Measurements from ENCODE around the gene BAZ1B.
A peak's percentile ranks its signal among the peaks of the same experiment; 100 is the strongest.
"Not testable (repeated sequence)": the region's sequence is repeated elsewhere in the genome, so short reads cannot be mapped to it uniquely, and the experiment has no call there.

BAZ1B gene

GRCh38 chr7:73504017-73504416, 18.1 kb downstream of the BAZ1B start:
- no peak for DNase-seq

GRCh38 chr7:73503229-73503628, 18.9 kb downstream of the BAZ1B start:
- no peak for DNase-seq

GRCh38 chr7:73496626-73497025, 25.5 kb downstream of the BAZ1B start:
- no peak for DNase-seq

- DNase-seq, result not testable (repeated sequence)
These were observed 26.6 kb downstream of the BAZ1B start for GRCh38 chr7:73495507-73495906.

- DNase-seq, result no peak
These were observed 32.1 kb downstream of the BAZ1B start for GRCh38 chr7:73489976-73490375.

GRCh38 chr7:73487486-73487885, 34.6 kb downstream of the BAZ1B start:
- no peak for DNase-seq

- DNase-seq, result no peak
These were observed 38.9 kb downstream of the BAZ1B start for GRCh38 chr7:73483171-73483570.

- no peak for DNase-seq
These were observed 39.3 kb downstream of the BAZ1B start for GRCh38 chr7:73482746-73483145.

GRCh38 chr7:73481521-73481920, 40.6 kb downstream of the BAZ1B start:
- not testable (repeated sequence) for DNase-seq

- no peak for DNase-seq
These were observed 43.5 kb downstream of the BAZ1B start for GRCh38 chr7:73478549-73478948.

GRCh38 chr7:73477376-73477775, 44.7 kb downstream of the BAZ1B start:
- DNase-seq, result no peak

GRCh38 chr7:73470208-73470607, 51.9 kb downstream of the BAZ1B start:
- DNase-seq, result no peak

- DNase-seq, result not testable (repeated sequence)
These were observed 55.0 kb downstream of the BAZ1B start for GRCh38 chr7:73467046-73467445.

GRCh38 chr7:73466112-73466511, 56.0 kb downstream of the BAZ1B start:
- DNase-seq, result no peak

- no peak for DNase-seq
These were observed 58.1 kb downstream of the BAZ1B start for GRCh38 chr7:73463966-73464365.

- no peak for DNase-seq
These were observed 58.8 kb downstream of the BAZ1B start for GRCh38 chr7:73463260-73463659.

GRCh38 chr7:73461782-73462285, 60.3 kb downstream of the BAZ1B start:
- no peak for DNase-seq

GRCh38 chr7:73454424-73454823, 67.7 kb downstream of the BAZ1B start:
- no peak for DNase-seq

- DNase-seq, result no peak
These were observed 69.0 kb downstream of the BAZ1B start for GRCh38 chr7:73452999-73453635.

- DNase-seq, result peak; percentile 38 to 59
These were observed 70.2 kb downstream of the BAZ1B start for GRCh38 chr7:73451780-73452398.

- DNase-seq, result no peak
These were observed 72.7 kb downstream of the BAZ1B start for GRCh38 chr7:73449422-73449821.

GRCh38 chr7:73448609-73449008, 73.5 kb downstream of the BAZ1B start:
- no peak for DNase-seq

- DNase-seq, result no peak
These were observed 74.9 kb downstream of the BAZ1B start for GRCh38 chr7:73447121-73447733.

GRCh38 chr7:73446682-73447081, 75.4 kb downstream of the BAZ1B start:
- no peak for DNase-seq
